Mucosa of stomach (tissue), 1 donor: ENCODE measurements around the gene PGR.

Source experiments
- H3K27me3 ChIP-seq: one replicate; pipeline ENCODE4 v1.7.0; 2013; ENCODE audit warnings: mild to moderate bottlenecking, low read length; ENCODE audit not compliant: control insufficient read depth, insufficient read depth
- H3K36me3 ChIP-seq: one replicate; pipeline ENCODE4 v1.7.0; 2013; ENCODE audit warnings: low read length; ENCODE audit not compliant: control insufficient read depth, insufficient read depth
- H3K4me1 ChIP-seq: one replicate; pipeline ENCODE4 v1.7.0; 2013; ENCODE audit warnings: mild to moderate bottlenecking, low read length; ENCODE audit not compliant: control insufficient read depth, insufficient read depth
- H3K4me3 ChIP-seq: one replicate; pipeline ENCODE4 v1.7.0; 2013; ENCODE audit warnings: low read length
- H3K9ac ChIP-seq: one replicate; pipeline ENCODE4 v1.7.0; 2013; ENCODE audit warnings: mild to moderate bottlenecking, low read length, moderate library complexity
- H3K9me3 ChIP-seq: one replicate; pipeline ENCODE4 v1.7.0; 2013; ENCODE audit warnings: mild to moderate bottlenecking, low read length, moderate library complexity; ENCODE audit not compliant: control insufficient read depth
- donor health status: Pancreatic carcinoma.

The PGR gene

GRCh38 chr11:101129203-101129943 is at the start of gene PGR:
PGR (minus strand) TSS chr11:101129813; CDS start chr11:101129070, 743 bp downstream.
- Histone ChIP-seq H3K9me3 (no peaks in the 10 kb centered on the region), H3K4me3 (no peak within 1 kb of the TSS), H3K27me3 (peaks cover 41% of the 10 kb centered on the region), H3K4me1 (peaks cover 8% of the 10 kb centered on the region), H3K9ac (no peak within 1 kb of the TSS), H3K36me3 (no peaks in the 10 kb centered on the region)

- H3K4me3 ChIP-seq: no peak overlapping the region
- H3K9ac ChIP-seq: no peak overlapping the region
- no peaks in the 10 kb centered on the region for H3K4me1 ChIP-seq
- no peaks in the 10 kb centered on the region for H3K36me3 ChIP-seq
- no peaks in the 10 kb centered on the region for H3K27me3 ChIP-seq
- no peaks in the 10 kb centered on the region for H3K9me3 ChIP-seq
Observed at GRCh38 chr11:101176381-101176780, 46.8 kb upstream of the PGR start.

GRCh38 chr11:101169944-101170343 is 40.3 kb upstream of the PGR start:
- Histone ChIP-seq H3K4me3 (no peak overlapping the region), H3K4me1 (no peaks in the 10 kb centered on the region), H3K36me3 (no peaks in the 10 kb centered on the region), H3K9ac (no peak overlapping the region), H3K9me3 (no peaks in the 10 kb centered on the region), H3K27me3 (no peaks in the 10 kb centered on the region)

GRCh38 chr11:101166038-101166437 is 36.4 kb upstream of the PGR start:
- no peaks in the 10 kb centered on the region for H3K9me3 ChIP-seq
- H3K27me3 ChIP-seq: no peaks in the 10 kb centered on the region
- no peak overlapping the region for H3K4me3 ChIP-seq
- no peaks in the 10 kb centered on the region for H3K36me3 ChIP-seq
- H3K4me1 ChIP-seq: no peaks in the 10 kb centered on the region
- no peak overlapping the region for H3K9ac ChIP-seq

- H3K4me1 ChIP-seq: no peaks in the 10 kb centered on the region
- H3K4me3 ChIP-seq: no peak overlapping the region
- no peaks in the 10 kb centered on the region for H3K36me3 ChIP-seq
- H3K27me3 ChIP-seq: no peaks in the 10 kb centered on the region
- H3K9ac ChIP-seq: no peak overlapping the region
- no peaks in the 10 kb centered on the region for H3K9me3 ChIP-seq
Observed at GRCh38 chr11:101158119-101158518, 28.5 kb upstream of the PGR start.

- Histone ChIP-seq H3K4me1 (no peaks in the 10 kb centered on the region), H3K36me3 (no peaks in the 10 kb centered on the region), H3K9me3 (no peaks in the 10 kb centered on the region)
Observed at GRCh38 chr11:101138245-101138930, 8.8 kb upstream of the PGR start.

GRCh38 chr11:101133190-101133589 is 3.6 kb upstream of the PGR start:
- H3K9ac ChIP-seq: no peak overlapping the region
- H3K36me3 ChIP-seq: no peaks in the 10 kb centered on the region
- H3K27me3 ChIP-seq: peaks cover 24% of the 10 kb centered on the region
- H3K4me3 ChIP-seq: no peak overlapping the region
- H3K9me3 ChIP-seq: no peaks in the 10 kb centered on the region
- H3K4me1 ChIP-seq: peaks cover 6% of the 10 kb centered on the region

More at GRCh38 chr11:101138245-101138930, 8.8 kb upstream of the PGR start:
- Histone ChIP-seq H3K9ac (no peak overlapping the region), H3K4me3 (no peak overlapping the region), H3K27me3 (no peaks in the 10 kb centered on the region)

GRCh38 chr11:101128571-101129202 is 926 bp downstream of the PGR start:
- no peak overlapping the region for H3K9ac ChIP-seq
- no peaks in the 10 kb centered on the region for H3K36me3 ChIP-seq
- no peaks in the 10 kb centered on the region for H3K9me3 ChIP-seq
- H3K27me3 ChIP-seq: peaks cover 41% of the 10 kb centered on the region
- no peak overlapping the region for H3K4me3 ChIP-seq
- H3K4me1 ChIP-seq: peaks cover 8% of the 10 kb centered on the region

- no peak overlapping the region for H3K9ac ChIP-seq
- no peak overlapping the region for H3K4me3 ChIP-seq
- peaks cover 41% of the 10 kb centered on the region for H3K27me3 ChIP-seq
- no peaks in the 10 kb centered on the region for H3K36me3 ChIP-seq
- H3K9me3 ChIP-seq: no peaks in the 10 kb centered on the region
- H3K4me1 ChIP-seq: peaks cover 8% of the 10 kb centered on the region
Observed at GRCh38 chr11:101127699-101128570, 1.7 kb downstream of the PGR start.

- peaks cover 41% of the 10 kb centered on the region for H3K27me3 ChIP-seq
- H3K9me3 ChIP-seq: no peaks in the 10 kb centered on the region
- peak overlapping the region; percentile 38 for H3K9ac ChIP-seq
- peaks cover 8% of the 10 kb centered on the region for H3K4me1 ChIP-seq
- H3K36me3 ChIP-seq: no peaks in the 10 kb centered on the region
- peak overlapping the region; percentile 24 for H3K4me3 ChIP-seq
Observed at GRCh38 chr11:101127197-101127698, 2.4 kb downstream of the PGR start.

- Histone ChIP-seq H3K9ac (peak overlapping the region; percentile 38), H3K36me3 (no peaks in the 10 kb centered on the region), H3K9me3 (no peaks in the 10 kb centered on the region), H3K4me3 (peak overlapping the region; percentile 24), H3K27me3 (peaks cover 38% of the 10 kb centered on the region), H3K4me1 (peaks cover 8% of the 10 kb centered on the region)
Observed at GRCh38 chr11:101126551-101127196, 2.9 kb downstream of the PGR start.
